ENCODE results near the gene NUDT1.

Gene NUDT1

GRCh38 chr7:2225336-2225735, 16.7 kb upstream of the NUDT1 start:
- TF ChIP-seq USF1 (IDR thresholded peaks at IDR 0.05) = no peak
- TF ChIP-seq TEAD4 (IDR thresholded peaks at IDR 0.05) = no peak
- no peak; the same call in 1 of the 2 replicates for TF ChIP-seq EP300 (IDR thresholded peaks at IDR 0.05; ENCODE audit: borderline replicate concordance)
- peak; percentile 73 for TF ChIP-seq ZBTB7A (IDR thresholded peaks at IDR 0.05; ENCODE audit: low read depth)
- peak; percentile 39; the same call in 1 of the 2 replicates for TF ChIP-seq MAX (IDR thresholded peaks at IDR 0.05)
- TF ChIP-seq NFIC (IDR thresholded peaks at IDR 0.05) = no peak; the same call in 1 of the 2 replicates
- TF ChIP-seq YY1 (IDR thresholded peaks at IDR 0.05; ENCODE audit: low read depth) = no peak

GRCh38 chr7:2225830-2226229, 16.2 kb upstream of the NUDT1 start:
- TF ChIP-seq TCF12 (IDR thresholded peaks at IDR 0.05; ENCODE audit: low read depth) (no peak), EGR1 (IDR thresholded peaks at IDR 0.05) (no peak), EP300 (IDR thresholded peaks at IDR 0.05; ENCODE audit: borderline replicate concordance) (no peak), USF1 (IDR thresholded peaks at IDR 0.05) (no peak), CREB1 (IDR thresholded peaks at IDR 0.05; ENCODE audit: low read depth) (no peak), YY1 (IDR thresholded peaks at IDR 0.05; ENCODE audit: low read depth) (no peak), FOXM1 (IDR thresholded peaks at IDR 0.05; ENCODE audit: borderline replicate concordance, low read depth) (no peak), TAF1 (IDR thresholded peaks at IDR 0.05; ENCODE audit: low read depth) (no peak), CEBPB (IDR thresholded peaks at IDR 0.05) (no peak), MAX (IDR thresholded peaks at IDR 0.05) (no peak), NFIC (IDR thresholded peaks at IDR 0.05) (no peak), ZBTB7A (IDR thresholded peaks at IDR 0.05; ENCODE audit: low read depth) (no peak), RAD21 (IDR thresholded peaks at IDR 0.05; ENCODE audit: low read depth) (no peak), TEAD4 (IDR thresholded peaks at IDR 0.05) (no peak), REST (IDR thresholded peaks at IDR 0.05; ENCODE audit: low read depth) (no peak)

- no peak for TF ChIP-seq TCF12 (IDR thresholded peaks at IDR 0.05; ENCODE audit: low read depth)
- no peak for TF ChIP-seq NFIC (IDR thresholded peaks at IDR 0.05)
- no peak for TF ChIP-seq CEBPB (IDR thresholded peaks at IDR 0.05)
- TF ChIP-seq TAF1 (IDR thresholded peaks at IDR 0.05; ENCODE audit: low read depth) = no peak
- no peak for TF ChIP-seq ZBTB7A (IDR thresholded peaks at IDR 0.05; ENCODE audit: low read depth)
- no peak for TF ChIP-seq TEAD4 (IDR thresholded peaks at IDR 0.05)
- TF ChIP-seq EP300 (IDR thresholded peaks at IDR 0.05; ENCODE audit: borderline replicate concordance) = no peak
- no peak for TF ChIP-seq YY1 (IDR thresholded peaks at IDR 0.05; ENCODE audit: low read depth)
- no peak for TF ChIP-seq CREB1 (IDR thresholded peaks at IDR 0.05; ENCODE audit: low read depth)
- TF ChIP-seq MAX (IDR thresholded peaks at IDR 0.05) = no peak
- TF ChIP-seq REST (IDR thresholded peaks at IDR 0.05; ENCODE audit: low read depth) = no peak
- TF ChIP-seq EGR1 (IDR thresholded peaks at IDR 0.05) = no peak
- no peak for TF ChIP-seq FOXM1 (IDR thresholded peaks at IDR 0.05; ENCODE audit: borderline replicate concordance, low read depth)
- TF ChIP-seq RAD21 (IDR thresholded peaks at IDR 0.05; ENCODE audit: low read depth) = no peak
- no peak for TF ChIP-seq USF1 (IDR thresholded peaks at IDR 0.05)
These were observed 14.3 kb upstream of the NUDT1 start for GRCh38 chr7:2227699-2228098.

GRCh38 chr7:2228921-2229320, 13.1 kb upstream of the NUDT1 start:
- TF ChIP-seq TCF12 (IDR thresholded peaks at IDR 0.05; ENCODE audit: low read depth) = no peak
- TF ChIP-seq REST (IDR thresholded peaks at IDR 0.05; ENCODE audit: low read depth) = no peak
- TF ChIP-seq USF1 (IDR thresholded peaks at IDR 0.05) = no peak
- TF ChIP-seq TEAD4 (IDR thresholded peaks at IDR 0.05) = no peak
- no peak for TF ChIP-seq MAX (IDR thresholded peaks at IDR 0.05)
- TF ChIP-seq NFIC (IDR thresholded peaks at IDR 0.05) = no peak
- TF ChIP-seq FOXM1 (IDR thresholded peaks at IDR 0.05; ENCODE audit: borderline replicate concordance, low read depth) = no peak
- no peak for TF ChIP-seq CREB1 (IDR thresholded peaks at IDR 0.05; ENCODE audit: low read depth)
- no peak for TF ChIP-seq EP300 (IDR thresholded peaks at IDR 0.05; ENCODE audit: borderline replicate concordance)
- no peak for TF ChIP-seq YY1 (IDR thresholded peaks at IDR 0.05; ENCODE audit: low read depth)
- TF ChIP-seq RAD21 (IDR thresholded peaks at IDR 0.05; ENCODE audit: low read depth) = no peak
- no peak for TF ChIP-seq ZBTB7A (IDR thresholded peaks at IDR 0.05; ENCODE audit: low read depth)
- TF ChIP-seq EGR1 (IDR thresholded peaks at IDR 0.05) = no peak
- no peak for TF ChIP-seq TAF1 (IDR thresholded peaks at IDR 0.05; ENCODE audit: low read depth)
- no peak for TF ChIP-seq CEBPB (IDR thresholded peaks at IDR 0.05)

Measured in Ishikawa (cell line).